Astrocyte (in vitro differentiated cells and primary cell): ENCODE measurements around the gene GMPPA. TPM values are rescaled to one million over a fixed set of nuclear protein-coding genes. Genes with fewer than 3 reads are reported as not detected.
A peak's percentile ranks its signal among the peaks of the same experiment; 100 is the strongest.

ENCODE experiments used
- DNase-seq: peaks from one replicate; pipeline ENCODE4 v3.0.0-alpha.2; 2010; ENCODE audit warnings: low read depth
- FAIRE-seq: peaks from 2 replicates; lab custom pipeline; 2011; peaks lifted over from hg19 to GRCh38; lab: Jason Lieb, UNC
- H2AFZ ChIP-seq: 2 replicates; pipeline ENCODE4 v1.6.0; 2012; ENCODE audit warnings: low read depth, low read length, inconsistent platforms
- H3K27ac ChIP-seq: 2 replicates; pipeline ENCODE4 v1.5.1; 2011; ENCODE audit warnings: low read depth, low read length, inconsistent platforms
- H3K27me3 ChIP-seq: 2 replicates; pipeline ENCODE4 v1.6.0; 2011; ENCODE audit warnings: low read length, inconsistent platforms; ENCODE audit not compliant: insufficient read depth
- H3K36me3 ChIP-seq: 2 replicates; pipeline ENCODE4 v1.5.1; 2011; ENCODE audit warnings: low read length, inconsistent platforms; ENCODE audit not compliant: insufficient read depth
- H3K4me1 ChIP-seq: 2 replicates; pipeline ENCODE4 v1.5.1; 2011; ENCODE audit warnings: low read length, inconsistent platforms; ENCODE audit not compliant: insufficient read depth
- H3K4me2 ChIP-seq: 2 replicates; pipeline ENCODE4 v1.6.0; 2012; ENCODE audit warnings: low read length, inconsistent platforms
- H3K4me3 ChIP-seq: 2 replicates; pipeline ENCODE4 v1.5.1; 2011; ENCODE audit warnings: low read depth, mild to moderate bottlenecking, low read length, inconsistent platforms; ENCODE audit not compliant: insufficient read depth
- H3K79me2 ChIP-seq: 2 replicates; pipeline ENCODE4 v1.6.0; 2012; ENCODE audit warnings: mild to moderate bottlenecking, low read length, inconsistent platforms; ENCODE audit not compliant: insufficient read depth
- H3K9ac ChIP-seq: 2 replicates; pipeline ENCODE4 v1.6.0; 2012; ENCODE audit warnings: mild to moderate bottlenecking, low read length, inconsistent platforms
- H3K9me3 ChIP-seq: 2 replicates; pipeline ENCODE4 v1.5.1; 2012; ENCODE audit warnings: low read depth, mild to moderate bottlenecking, low read length, inconsistent platforms; ENCODE audit not compliant: insufficient read depth
- H4K20me1 ChIP-seq: 2 replicates; pipeline ENCODE4 v1.6.0; 2012; ENCODE audit warnings: low read length, inconsistent platforms; ENCODE audit not compliant: insufficient read depth
- H3K27ac Mint-ChIP-seq: one replicate; pipeline ENCODE4 v1.8.0; 2021; ENCODE audit warnings: mild to moderate bottlenecking, mixed read lengths; ENCODE audit not compliant: unreplicated experiment
- H3K27me3 Mint-ChIP-seq: one replicate; pipeline ENCODE4 v1.8.0; 2021; ENCODE audit warnings: low read depth, mixed read lengths; ENCODE audit not compliant: unreplicated experiment
- H3K36me3 Mint-ChIP-seq: one replicate; pipeline ENCODE4 v1.8.0; 2021; ENCODE audit warnings: low read depth, mixed read lengths; ENCODE audit not compliant: unreplicated experiment
- H3K4me1 Mint-ChIP-seq: one replicate; pipeline ENCODE4 v1.8.0; 2021; ENCODE audit warnings: low read depth, mixed read lengths; ENCODE audit not compliant: unreplicated experiment
- H3K4me3 Mint-ChIP-seq: one replicate; pipeline ENCODE4 v1.8.0; 2021; ENCODE audit warnings: mild to moderate bottlenecking, moderate library complexity, mixed read lengths; ENCODE audit not compliant: unreplicated experiment
- H3K9me3 Mint-ChIP-seq: one replicate; pipeline ENCODE4 v1.8.0; 2021; ENCODE audit warnings: mild to moderate bottlenecking, mixed read lengths; ENCODE audit not compliant: unreplicated experiment
- EZH2 ChIP-seq: IDR thresholded peaks from 2 replicates; pipeline ENCODE4 v1.6.1; 2012; ENCODE audit warnings: mild to moderate bottlenecking, low read length, inconsistent platforms; ENCODE audit not compliant: insufficient read depth
- total RNA-seq: library from RNA; stranded (reverse); gene quantifications from 2 replicates; pipeline ENCODE4 v1.2.1, GENCODE V29; 2021
- TF ChIP-seq, protein P1 (sequence below): IDR thresholded peaks from 2 replicates; pipeline ENCODE4 v1.5.1; 2011; ENCODE audit warnings: low read depth, mild to moderate bottlenecking, inconsistent platforms, low read length, moderate library complexity; ENCODE audit not compliant: insufficient read depth

The GMPPA gene
- total RNA-seq, 1 donor from 2014 or later: 49.5 TPM

- Histone ChIP-seq H4K20me1 (peaks cover 56% of the 10 kb centered on the region), H3K4me1 (peaks cover 33% of the 10 kb centered on the region), H3K36me3 (peaks cover 13% of the 10 kb centered on the region), H3K27me3 (no peaks in the 10 kb centered on the region), H3K4me2 (peak overlapping the region; percentile 96), H3K4me3 (peak overlapping the region; percentile 72), H3K9ac (peak overlapping the region; percentile 84), H3K9me3 (no peaks in the 10 kb centered on the region), H3K27ac (no peak overlapping the region), H2AFZ (no peak overlapping the region), H3K79me2 (peaks cover 35% of the 10 kb centered on the region)
- H3K4me3 Mint-ChIP-seq: peak overlapping the region; percentile 74
- no peaks in the 10 kb centered on the region for H3K9me3 Mint-ChIP-seq
- TF ChIP-seq, protein P1, sequence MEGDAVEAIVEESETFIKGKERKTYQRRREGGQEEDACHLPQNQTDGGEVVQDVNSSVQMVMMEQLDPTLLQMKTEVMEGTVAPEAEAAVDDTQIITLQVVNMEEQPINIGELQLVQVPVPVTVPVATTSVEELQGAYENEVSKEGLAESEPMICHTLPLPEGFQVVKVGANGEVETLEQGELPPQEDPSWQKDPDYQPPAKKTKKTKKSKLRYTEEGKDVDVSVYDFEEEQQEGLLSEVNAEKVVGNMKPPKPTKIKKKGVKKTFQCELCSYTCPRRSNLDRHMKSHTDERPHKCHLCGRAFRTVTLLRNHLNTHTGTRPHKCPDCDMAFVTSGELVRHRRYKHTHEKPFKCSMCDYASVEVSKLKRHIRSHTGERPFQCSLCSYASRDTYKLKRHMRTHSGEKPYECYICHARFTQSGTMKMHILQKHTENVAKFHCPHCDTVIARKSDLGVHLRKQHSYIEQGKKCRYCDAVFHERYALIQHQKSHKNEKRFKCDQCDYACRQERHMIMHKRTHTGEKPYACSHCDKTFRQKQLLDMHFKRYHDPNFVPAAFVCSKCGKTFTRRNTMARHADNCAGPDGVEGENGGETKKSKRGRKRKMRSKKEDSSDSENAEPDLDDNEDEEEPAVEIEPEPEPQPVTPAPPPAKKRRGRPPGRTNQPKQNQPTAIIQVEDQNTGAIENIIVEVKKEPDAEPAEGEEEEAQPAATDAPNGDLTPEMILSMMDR: peak; percentile 64
- TF ChIP-seq EZH2: no peak
- H3K27me3 Mint-ChIP-seq: peaks cover 12% of the 10 kb centered on the region
- FAIRE-seq (no peak), DNase-seq (peak; percentile 46)
- H3K36me3 Mint-ChIP-seq: peaks cover 16% of the 10 kb centered on the region
- peaks cover 12% of the 10 kb centered on the region for H3K4me1 Mint-ChIP-seq
- H3K27ac Mint-ChIP-seq: no peak overlapping the region
Observed at GRCh38 chr2:219541611-219542180, 43.0 kb downstream of the GMPPA start.

DNA sequence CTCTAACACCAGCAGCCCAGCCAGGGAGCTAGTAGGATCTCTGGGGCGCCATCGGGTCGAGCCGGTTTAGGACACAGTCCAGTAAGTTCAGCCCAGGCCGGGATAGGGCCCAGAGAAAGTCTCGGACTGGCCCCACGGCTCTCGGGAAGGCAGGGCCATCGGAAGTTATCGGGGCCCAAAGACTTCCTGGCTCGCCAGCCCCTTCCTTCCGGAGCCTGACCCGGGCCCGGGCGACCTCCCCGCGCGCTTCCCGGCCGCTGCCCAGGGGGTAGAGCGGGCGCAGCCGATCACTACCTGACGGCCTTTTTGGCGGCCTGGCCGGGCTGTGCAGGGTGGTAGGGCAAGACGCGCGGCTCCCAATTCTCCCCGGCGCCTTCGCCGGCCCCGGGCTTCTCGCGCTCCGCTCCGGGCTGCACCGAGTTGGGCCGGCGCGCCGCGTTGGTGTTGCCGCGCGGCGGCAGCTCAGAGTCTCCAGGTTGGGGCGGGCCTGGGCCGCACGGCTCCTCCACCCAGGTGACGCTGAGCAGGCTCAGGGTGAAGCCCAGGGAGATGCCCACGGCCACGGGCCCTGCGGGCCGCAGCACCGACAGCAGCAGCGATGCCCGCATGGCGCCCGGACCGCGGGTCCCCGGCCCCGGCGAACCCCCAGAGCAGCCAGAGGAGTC lies 44.4 kb downstream of the GMPPA start:
- H3K36me3 ChIP-seq: peaks cover 13% of the 10 kb centered on the region
- peak overlapping the region; percentile 93 for H3K4me3 Mint-ChIP-seq
- H3K27me3 Mint-ChIP-seq: peaks cover 16% of the 10 kb centered on the region
- DNase-seq: no peak
- peak overlapping the region; percentile 72 for H3K4me3 ChIP-seq
- peak overlapping the region; percentile 79 for H2AFZ ChIP-seq
- no peak for FAIRE-seq
- TF ChIP-seq, protein P1: no peak
- TF ChIP-seq EZH2: no peak
- H3K4me1 Mint-ChIP-seq: peaks cover 12% of the 10 kb centered on the region
- peak overlapping the region; percentile 70 for H3K27ac ChIP-seq
- H3K27ac Mint-ChIP-seq: peak overlapping the region; percentile 87
- peak overlapping the region; percentile 96 for H3K4me2 ChIP-seq
- H3K9ac ChIP-seq: peak overlapping the region; percentile 84
- peaks cover 47% of the 10 kb centered on the region for H4K20me1 ChIP-seq
- H3K9me3 ChIP-seq: no peaks in the 10 kb centered on the region
- peaks cover 29% of the 10 kb centered on the region for H3K4me1 ChIP-seq
- H3K79me2 ChIP-seq: peaks cover 35% of the 10 kb centered on the region
- H3K36me3 Mint-ChIP-seq: peaks cover 16% of the 10 kb centered on the region
- H3K9me3 Mint-ChIP-seq: no peaks in the 10 kb centered on the region
- no peaks in the 10 kb centered on the region for H3K27me3 ChIP-seq
